C4-2B (cell line): ENCODE data around the gene RALGAPA2.

Experiments
- CTCF ChIP-seq: fragments of 450-650 bp; conservative IDR thresholded peaks from 2 replicates; pipeline ENCODE4 v1.5.1; 2017; ENCODE audit warnings: mild to moderate bottlenecking
- ZFX ChIP-seq: fragments of 450-650 bp; IDR thresholded peaks from 2 replicates; pipeline ENCODE4 v1.6.1; 2017

- TF ChIP-seq ZFX (no peak), CTCF (no peak)
Observed at GRCh38 chr20:20630551-20630950, 81.9 kb downstream of the RALGAPA2 start.
